ENCODE data around the gene TAF9.
"Not testable (repeated sequence)": the region's sequence is repeated elsewhere in the genome, so short reads cannot be mapped to it uniquely, and the experiment has no call there.

TAF9 gene

DNA sequence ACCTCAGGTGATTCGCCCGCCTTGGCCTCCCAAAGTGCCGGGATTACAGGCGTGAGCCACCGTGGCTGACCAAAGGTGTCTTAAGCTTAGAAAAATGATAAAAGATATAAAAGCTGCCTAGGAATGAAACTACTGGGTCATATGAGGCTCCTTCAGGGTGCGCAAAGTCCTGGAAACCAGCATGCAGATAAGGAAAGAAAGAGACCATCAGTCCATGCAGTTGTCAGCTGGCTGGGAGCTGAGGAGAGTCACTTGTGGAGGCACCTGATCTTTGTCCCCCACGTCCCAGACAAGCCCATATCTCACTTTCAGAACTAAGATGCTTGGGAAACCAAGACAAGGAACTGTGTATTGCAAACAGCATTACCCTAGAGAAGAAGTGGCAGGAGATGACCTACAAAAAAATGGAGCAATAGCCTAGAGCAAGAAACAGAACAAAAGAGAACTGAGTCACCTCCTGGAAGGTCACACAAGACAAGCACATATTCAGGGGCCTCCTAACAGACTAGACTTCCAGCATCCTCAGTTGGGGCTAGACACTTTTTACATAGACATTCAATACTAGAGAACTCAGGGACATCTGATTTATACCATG is 33.9 kb downstream of the TAF9 start:
- DNase-seq (ENCODE audit: low read depth, low spot score): no peak

- peak; percentile 28 for DNase-seq (ENCODE audit: low read depth, low spot score)
Measured at GRCh38 chr5:69334793-69335268, 34.5 kb downstream of the TAF9 start.

DNA sequence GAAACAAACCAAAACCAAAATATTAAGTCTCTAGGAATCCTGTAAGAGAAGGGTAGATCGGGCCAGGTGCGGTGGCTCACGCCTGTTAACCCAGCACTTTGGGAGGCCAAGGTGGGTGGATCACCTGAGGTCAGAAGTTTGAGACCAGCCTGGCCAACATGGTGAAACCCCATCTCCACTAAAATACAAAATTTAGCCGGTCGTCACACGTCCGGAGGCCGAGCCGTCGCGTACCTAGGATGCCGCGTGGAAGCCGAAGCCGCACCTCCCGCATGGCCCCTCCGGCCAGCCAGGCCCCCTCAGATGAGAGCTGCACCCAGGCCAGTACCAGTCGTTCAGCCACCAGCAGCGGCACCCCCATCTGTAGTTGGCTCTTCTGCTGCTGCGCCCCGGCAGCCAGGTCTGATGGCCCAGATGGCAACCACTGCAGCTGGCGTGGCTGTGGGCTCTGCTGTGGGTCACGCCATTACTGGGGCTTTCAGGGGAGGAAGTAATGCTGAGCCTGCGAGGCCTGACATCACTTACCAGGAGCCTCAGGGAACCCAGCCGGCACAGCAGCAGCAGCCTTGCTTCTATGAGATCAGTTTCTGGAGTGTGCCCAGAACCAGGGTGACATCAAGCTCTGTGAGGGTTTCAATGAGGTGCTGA is 35.5 kb downstream of the TAF9 start:
- DNase-seq (ENCODE audit: low read depth, low spot score): not testable (repeated sequence)

- no peak for DNase-seq (ENCODE audit: low read depth, low spot score)
Measured at GRCh38 chr5:69331528-69332445, 37.5 kb downstream of the TAF9 start.

GRCh38 chr5:69329905-69330489 is 39.3 kb downstream of the TAF9 start:
- DNase-seq (ENCODE audit: low read depth, low spot score): no peak

- no peak for DNase-seq (ENCODE audit: low read depth, low spot score)
Measured at GRCh38 chr5:69326365-69326764, 43.0 kb downstream of the TAF9 start.

GRCh38 chr5:69317391-69317790 is 51.9 kb downstream of the TAF9 start:
- DNase-seq (ENCODE audit: low read depth, low spot score): no peak

DNA sequence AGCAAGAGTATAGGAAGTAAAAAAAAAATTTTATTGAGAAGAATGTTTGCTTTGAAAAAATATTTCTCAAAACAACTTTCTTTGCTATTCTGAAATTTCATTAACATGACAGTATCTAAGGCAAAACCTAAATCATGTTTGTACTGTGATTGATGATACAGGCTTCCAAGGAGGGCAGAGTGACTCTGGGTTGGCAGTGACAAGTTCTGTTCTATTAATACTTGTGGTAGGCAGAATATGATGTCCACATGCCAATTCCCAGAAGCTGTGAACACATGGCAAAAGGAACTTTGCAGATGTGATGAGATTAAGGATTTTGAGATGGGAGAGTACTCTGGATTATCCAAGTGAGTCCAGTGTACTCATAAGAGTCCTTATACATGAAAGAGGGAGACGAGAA is 53.3 kb downstream of the TAF9 start:
- no peak for DNase-seq (ENCODE audit: low read depth, low spot score)

Data from iPS DF 19.7 (cell line).